SW 1271 (cell line): ENCODE measurements around the gene SCAF8.
A peak's percentile ranks its signal among the peaks of the same experiment; 100 is the strongest.
"Not testable (repeated sequence)": the region's sequence is repeated elsewhere in the genome, so short reads cannot be mapped to it uniquely, and the experiment has no call there.

Experiments used
- DNase-seq, 2 experiments: peaks; one replicate each; lab custom pipeline; 2025; lab: John Stamatoyannopoulos, UW

The SCAF8 gene, protein sequence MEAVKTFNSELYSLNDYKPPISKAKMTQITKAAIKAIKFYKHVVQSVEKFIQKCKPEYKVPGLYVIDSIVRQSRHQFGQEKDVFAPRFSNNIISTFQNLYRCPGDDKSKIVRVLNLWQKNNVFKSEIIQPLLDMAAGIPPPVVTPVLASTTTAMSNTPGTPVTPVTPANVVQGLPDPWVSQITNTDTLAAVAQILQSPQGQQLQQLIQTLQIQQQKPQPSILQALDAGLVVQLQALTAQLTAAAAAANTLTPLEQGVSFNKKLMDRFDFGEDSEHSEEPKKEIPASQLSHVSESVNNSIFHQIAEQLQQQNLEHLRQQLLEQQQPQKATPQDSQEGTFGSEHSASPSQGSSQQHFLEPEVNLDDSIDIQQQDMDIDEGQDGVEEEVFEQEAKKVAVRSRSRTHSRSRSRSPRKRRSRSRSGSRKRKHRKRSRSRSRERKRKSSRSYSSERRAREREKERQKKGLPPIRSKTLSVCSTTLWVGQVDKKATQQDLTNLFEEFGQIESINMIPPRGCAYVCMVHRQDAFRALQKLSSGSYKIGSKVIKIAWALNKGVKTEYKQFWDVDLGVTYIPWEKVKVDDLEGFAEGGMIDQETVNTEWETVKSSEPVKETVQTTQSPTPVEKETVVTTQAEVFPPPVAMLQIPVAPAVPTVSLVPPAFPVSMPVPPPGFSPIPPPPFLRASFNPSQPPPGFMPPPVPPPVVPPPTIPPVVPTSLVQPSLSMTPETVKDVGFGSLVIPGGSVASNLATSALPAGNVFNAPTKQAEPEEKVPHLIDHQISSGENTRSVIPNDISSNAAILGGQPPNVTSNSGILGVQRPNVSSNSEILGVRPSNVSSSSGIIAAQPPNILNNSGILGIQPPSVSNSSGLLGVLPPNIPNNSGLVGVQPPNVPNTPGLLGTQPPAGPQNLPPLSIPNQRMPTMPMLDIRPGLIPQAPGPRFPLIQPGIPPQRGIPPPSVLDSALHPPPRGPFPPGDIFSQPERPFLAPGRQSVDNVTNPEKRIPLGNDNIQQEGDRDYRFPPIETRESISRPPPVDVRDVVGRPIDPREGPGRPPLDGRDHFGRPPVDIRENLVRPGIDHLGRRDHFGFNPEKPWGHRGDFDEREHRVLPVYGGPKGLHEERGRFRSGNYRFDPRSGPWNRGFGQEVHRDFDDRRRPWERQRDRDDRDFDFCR (N-terminal part only)

DNA sequence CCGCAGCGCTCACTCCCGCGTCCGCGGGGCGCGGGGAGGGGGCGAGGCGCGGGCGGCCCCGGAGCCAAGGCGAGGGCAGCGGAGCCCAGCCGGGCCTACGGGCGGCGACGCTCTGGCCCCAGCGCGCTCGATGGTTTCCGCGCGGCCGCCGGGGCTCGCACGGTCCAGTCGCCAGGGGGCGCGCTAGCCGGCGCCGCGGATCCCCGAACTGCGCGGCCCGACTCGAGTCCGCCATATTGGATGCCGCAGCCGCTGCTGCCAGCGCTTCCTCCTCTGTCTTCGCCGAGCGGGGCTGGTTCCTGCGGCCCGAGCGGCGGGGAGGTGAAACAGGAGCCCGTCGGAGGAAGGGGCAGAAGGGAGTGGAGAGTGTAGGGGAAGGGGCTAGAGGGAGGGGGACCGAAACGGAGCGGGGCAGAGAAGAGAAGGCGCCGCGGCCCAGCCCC lies at the start of gene SCAF8:
Gene SCAF8 (plus strand): TSS at position 234 of the 443 bp plus-strand sequence. CDS start 485 bp downstream, outside the sequence.
- DNase-seq: peak in 1 of 2 experiments; percentile 75

DNA sequence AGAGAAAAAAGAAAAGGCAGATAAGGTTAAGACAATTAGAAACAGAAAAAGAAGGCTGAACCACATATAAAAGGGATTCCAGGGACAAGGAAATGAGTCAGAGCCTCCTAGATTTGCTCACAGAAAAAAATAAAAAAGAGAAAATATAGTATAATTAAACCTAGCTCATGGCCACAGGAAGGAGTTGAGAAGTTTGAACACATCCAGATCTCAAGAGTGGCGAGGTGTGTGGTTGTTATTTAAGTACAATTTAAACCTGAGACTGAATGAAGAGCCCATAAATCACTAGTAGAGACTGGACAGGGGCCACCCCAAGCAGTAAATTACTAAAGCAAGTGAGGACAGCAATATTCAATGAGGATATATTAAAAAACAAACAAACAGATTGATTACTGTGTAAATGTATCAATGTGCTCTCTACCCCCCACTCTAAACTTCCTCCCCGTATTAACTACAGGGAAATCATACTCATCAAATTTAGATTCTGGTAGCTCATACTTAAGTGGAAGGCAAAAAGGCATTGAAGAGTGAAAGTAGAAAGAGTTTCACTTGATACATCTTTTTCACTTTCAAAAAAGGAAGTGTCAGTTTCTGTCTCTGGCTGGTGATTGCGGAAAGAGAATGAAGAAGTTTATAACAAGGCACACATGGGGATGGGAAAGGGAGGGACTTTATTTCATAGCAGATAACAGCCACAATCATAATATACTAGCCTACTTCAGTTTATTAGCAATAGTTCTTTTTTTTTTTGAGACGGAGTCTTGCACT lies 49.3 kb upstream of the SCAF8 start:
- DNase-seq: peak in 1 of 2 experiments; percentile 7

DNA sequence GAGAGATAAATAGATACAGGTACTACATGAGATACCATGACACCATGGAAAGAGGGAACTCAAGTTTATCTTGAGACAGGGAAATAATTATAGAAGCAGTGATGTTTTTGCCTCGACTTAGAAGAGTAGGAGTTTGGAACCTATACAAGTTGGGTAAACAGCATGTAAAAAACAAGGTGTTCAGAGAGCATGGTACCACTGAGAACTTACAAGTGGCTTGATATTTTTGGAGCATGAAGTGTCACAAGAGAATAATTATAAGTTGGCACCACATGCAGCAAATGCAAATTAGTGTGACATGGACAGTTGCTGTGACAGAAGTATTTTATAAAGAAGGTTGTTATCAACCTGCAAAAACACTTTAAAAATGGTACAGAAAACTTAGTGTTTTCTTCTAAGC lies 47.1 kb upstream of the SCAF8 start:
- no peak for DNase-seq

DNA sequence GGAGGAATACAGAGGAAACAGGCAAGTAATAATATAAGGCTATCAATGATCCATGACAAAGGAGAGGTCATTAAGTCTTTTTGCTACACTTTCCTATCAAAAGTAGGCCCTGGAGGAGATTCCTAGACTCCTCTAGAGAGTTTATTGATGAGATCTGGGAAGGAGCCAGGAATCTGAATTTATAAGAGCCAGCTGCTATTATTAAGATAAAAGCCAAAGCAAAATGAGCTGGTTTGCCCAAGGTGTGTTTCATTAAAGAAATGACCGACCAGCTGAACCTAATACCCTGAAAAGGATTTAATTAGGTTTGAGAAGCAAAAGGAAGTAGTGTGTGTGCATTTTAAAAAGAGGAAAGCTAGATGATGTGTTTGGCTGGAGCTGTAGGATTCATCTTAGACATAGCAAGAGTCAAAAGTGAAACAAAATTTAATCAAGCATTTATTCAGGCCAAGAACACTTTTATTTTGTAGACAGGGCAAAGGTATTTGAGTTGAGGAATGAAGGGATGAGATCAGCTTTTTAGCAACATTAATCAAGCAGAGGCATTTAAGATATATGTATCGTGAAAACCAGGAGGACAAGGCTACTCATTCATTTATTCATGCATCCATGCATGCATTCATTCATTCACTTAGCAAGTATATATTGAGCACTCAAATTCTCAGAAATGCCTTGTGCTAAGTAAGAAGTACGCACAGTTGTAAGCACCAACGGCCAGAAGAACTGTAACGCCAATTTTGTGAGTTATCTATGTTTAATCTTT lies 43.5 kb upstream of the SCAF8 start:
- no peak for DNase-seq

DNA sequence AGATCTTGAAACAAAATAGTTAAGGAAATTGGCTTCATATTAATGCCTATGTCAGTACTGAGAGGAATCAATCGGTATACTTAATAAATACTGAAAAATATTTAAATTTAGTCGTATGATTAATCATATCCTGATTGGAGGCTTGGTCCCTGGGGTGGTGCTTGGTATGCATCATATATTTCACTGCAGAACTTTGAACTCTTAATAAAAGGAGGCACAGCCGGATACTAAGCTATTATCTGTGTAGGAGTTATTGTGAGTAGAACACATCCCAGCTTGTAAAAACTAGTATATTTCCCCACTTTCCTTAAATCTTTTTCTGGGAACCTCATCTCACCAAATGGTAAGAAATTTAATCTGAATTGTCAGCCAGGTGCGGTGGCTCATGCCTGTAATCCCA lies 42.4 kb upstream of the SCAF8 start:
- DNase-seq: no peak

DNA sequence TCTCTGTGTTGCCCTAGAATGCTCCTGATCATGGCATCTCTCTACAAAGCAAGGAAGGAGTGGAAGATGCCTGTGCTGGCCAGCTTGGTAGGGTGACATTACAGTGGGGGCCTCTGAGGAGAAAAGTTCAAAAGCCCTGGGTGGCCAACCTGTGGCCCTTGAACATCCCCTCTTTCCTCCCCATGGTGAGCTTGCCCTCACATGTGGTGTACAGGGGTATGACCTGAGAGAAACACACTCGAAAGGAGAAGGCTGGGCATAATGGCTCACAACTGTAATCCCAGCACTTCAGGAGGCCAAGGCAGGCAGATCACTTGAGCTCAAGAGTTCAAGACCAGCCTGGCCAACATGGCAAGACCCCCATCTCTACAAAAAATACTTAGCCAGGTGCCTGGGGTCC lies 36.6 kb upstream of the SCAF8 start:
- DNase-seq: no peak

DNA sequence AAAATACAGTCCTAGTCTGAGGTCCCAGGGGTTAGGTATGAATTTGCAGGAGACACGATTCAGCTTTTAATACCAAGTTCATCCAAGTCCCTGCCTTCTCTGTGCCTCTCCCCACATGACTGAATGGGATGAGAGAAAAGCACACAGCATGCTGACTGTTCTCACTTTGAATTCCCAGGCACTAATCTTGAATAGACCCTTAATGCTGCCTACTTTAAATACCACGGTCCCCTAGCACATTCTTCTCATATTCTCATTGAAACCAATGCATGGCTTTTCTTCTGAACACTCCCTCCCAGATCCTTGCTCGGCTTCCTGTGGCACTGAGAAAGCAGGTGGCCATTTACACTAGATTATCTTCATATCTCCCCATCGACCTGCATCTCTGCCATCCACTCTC lies 30.1 kb upstream of the SCAF8 start:
- DNase-seq: no peak

DNA sequence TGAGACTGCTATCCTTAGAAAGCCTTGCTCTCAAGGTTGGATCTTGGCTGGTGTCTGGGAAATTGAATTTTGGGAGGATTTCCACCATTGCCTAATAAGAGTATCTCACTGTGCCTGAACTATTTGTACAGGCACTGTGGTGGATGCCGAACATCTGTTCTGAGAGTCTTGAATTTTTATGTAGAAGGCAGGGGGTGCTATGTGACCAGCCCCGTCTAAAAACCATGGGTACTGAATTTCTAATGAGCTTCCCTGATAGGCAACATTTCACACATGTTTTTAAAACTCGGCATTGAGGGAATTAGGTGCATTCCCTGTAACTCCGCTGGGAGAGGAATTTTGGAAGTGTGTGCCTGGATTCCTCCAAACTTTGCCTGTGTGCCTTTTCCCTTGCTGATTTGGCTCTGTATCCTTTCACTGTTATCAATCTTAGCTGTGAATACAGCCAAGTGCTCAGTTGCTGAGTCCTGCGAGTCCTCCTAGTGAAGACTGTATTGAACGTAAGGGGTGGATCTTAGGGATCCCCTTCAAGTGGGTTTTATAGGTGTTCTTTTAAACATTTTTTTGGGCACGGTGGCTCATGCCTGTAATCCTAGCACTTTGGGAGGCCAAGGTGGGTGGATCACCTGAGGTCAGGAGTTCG lies 27.6 kb upstream of the SCAF8 start:
- no peak for DNase-seq

DNA sequence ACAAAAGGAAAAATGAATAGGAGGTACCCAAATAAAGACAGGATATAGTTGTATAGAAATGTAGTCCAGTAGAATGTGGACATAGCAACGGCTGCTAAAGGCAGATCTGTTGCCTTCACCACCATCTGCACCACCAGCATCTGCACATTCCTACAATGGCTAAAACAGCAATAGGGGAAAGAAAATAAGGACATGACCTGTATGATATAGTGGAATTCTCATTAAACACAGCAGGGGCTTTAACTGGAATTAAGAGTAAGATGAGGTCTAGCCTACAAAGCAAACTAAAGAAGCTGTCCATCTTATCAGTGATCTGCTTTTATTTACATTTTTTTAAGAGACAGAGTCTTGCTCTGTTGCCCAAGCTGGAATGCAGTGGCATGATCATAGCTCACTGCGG lies 26.8 kb upstream of the SCAF8 start:
- DNase-seq: no peak

DNA sequence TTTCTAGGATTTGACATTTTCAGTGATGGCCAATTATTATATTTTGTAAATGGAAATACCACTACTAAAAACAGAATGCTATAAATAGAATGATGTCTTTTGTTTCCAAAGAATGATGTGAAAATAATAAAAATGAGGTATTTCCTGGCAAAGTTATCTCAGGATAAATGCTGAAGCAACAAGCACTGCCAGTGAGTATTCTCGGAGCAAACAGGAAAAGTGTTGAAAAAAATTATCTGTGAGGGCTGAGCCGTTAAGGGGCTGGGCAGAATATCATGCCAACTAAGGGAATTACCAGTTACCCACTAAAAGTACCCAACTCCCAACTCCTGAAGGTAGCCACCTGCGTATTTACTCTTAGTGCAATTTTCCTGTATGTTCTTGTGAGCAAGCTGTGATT lies 23.6 kb upstream of the SCAF8 start:
- no peak for DNase-seq

DNA sequence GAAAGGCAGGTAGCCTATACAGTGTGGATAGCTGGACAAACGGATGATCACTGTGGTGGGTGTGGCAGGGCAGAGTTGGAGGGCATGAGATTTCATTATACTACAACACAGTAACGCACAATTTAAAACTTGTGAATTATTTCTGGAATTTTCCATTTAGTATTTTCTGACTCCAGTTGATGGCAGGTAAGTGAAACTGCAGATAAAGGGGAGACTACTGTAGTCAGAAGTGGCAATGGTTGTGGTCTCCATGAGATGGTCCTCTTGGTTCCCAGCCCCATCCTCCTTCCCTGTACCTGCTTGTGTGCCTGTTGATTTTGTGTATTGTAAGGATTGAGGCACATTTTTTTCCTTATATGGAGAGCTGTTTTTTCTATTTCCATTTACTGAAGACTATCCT lies 22.5 kb upstream of the SCAF8 start:
- no peak for DNase-seq

DNA sequence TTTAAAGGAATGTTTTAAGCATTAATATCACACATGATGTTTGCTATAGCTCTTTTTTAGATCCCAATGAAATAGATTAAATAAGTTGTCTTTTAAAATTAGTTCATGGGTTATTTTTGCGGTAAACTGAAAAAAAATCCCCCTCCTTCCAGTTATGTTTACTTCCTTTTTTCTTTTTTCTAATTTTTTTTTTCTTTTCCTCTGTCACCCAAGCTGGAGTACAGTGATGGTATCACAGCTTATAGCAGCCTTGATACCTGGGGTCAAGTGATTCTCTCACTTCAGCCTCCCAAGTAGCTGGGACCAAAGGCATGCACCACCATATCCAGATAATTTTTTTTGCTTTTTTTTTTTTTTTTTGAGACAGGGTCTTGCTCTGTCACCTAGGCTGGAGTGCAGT lies 17.8 kb upstream of the SCAF8 start:
- no peak for DNase-seq

DNA sequence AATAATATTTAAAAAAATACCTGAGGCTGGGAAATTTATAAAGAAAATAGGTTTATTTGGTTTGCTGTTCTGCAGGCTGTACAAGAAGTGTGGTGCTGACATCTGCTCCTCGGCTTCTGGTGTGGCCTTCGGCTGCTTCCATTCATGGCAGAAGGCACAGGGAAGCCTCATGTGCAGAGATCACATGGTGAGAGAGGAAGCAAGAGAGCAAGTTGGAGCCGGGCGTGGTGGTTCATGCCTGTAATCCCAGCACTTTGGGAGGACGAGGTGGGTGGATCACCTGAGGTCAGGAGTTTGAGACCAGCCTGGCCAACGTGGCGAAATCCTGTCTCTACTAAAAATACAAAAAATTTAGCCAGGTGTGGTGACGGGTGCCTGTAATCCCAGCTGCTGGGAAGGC lies 16.9 kb upstream of the SCAF8 start:
- DNase-seq: not testable (repeated sequence)

DNA sequence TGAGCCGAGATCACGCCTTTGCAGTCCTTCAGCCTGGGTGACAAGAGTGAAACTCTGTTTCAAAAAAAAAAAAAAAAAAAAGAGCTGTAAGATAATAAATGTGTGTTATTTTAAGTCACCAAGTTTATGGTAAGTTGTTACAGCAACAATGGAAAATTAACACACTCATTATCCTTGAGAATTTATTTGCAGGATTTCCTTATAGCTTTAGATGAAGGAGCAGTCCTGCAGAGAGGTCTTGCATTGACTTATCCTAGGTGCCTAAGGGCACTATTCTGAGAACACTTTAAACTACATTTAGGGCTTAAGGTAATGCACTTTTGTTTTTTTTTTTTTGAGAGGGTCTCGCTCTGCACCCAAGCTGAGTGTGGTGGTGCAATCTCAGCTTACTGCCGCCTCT lies 13.8 kb upstream of the SCAF8 start:
- no peak for DNase-seq

DNA sequence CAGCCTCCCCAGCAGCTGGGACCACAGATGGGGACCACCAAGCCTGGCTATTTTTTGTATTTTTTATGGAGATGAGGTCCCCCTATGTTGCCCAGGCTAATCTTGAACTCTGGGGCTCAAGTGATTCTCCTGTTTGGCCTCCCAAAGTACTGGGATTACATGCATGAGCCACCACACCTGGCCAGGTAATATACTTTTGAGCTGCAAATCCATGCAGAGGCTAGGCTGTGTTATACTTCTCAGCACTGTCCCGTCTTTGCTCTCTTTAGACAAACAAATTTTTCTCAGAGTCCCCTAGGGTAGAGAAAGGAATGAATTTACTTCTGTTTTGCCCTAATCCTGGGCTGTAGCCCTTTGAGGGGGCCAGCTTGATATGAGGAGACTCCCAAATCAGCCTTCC lies 13.4 kb upstream of the SCAF8 start:
- DNase-seq: no peak

DNA sequence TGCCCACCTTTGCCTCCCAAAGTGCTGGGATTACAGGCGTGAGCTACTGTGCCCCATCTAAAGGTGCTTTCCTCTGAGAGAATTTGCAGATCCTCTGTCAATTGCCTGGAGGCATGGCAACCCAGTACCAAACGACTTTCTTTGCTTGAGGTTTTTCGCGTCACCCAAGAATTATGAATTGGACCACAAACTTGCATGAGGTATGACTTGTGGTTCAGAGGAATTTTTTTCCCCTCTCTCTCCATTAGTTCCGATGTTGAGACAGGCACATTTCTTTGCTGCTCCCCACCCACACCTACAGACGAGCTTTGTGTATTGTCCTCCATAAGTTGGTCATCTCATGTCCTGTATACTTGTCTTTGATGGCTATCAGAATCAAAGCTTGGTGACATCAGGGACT lies 11.8 kb upstream of the SCAF8 start:
- DNase-seq: no peak

DNA sequence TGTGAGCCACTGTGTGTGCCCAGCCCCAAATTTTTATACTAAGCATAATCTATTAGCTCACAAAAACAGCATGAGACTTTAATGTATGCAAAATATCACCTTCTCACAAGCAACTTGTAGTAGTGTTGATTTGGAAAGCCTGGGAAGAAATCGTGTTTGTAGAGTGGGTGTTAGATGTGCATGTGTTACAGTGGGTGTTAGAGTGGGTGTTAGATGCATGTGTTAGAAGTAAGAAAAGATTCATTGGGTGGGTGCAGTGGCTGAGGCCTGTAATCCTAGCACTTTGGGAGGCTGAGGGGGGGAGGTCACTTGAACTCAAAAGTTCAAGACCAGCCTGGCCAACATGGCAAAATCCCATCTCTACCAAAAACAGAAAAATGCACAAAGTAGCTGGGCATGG lies 6.3 kb upstream of the SCAF8 start:
- DNase-seq: no peak

DNA sequence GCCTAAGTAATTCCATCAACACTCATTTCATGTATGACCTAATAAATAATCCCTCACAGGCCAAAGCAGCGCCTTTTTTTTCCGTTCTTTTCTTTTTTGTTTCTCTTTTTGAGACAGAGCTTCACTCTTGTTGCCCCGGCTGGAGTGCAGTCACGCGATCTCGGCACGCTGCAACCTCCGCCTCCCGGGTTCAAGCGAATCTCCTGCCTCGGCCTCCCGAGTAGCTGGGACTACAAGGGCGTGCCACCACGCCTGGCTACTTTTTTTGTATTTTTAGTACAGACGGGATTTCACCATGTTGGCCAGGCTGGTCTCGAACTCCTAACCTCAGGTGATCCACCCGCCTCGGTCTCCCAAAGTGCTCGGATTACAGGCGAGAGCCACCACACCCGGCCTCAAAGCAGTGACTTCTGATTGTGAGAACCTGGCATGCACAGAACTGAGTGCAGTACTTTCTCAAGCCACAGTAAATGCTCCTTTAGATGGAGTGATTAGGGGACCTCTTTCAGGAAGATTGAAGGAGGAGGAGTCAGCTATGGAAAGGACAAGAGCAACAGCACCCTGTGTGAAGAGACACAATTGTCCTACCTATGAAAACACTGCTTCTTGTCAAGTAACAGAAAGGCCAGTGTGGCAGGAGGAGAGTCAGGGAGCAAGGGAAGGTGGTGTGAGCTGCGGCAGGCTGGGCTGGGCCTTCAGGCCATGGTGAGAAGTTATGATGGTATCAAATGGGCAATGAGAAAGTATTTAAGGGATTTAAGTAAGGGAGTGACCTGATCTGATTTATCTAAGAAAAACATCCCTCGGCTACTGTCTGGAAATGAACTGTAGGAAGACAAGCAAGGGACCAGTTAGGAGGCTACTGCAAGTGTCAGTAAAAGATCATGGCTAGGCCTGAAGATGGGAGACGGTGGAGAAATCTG lies 1.7 kb upstream of the SCAF8 start:
- no peak for DNase-seq

DNA sequence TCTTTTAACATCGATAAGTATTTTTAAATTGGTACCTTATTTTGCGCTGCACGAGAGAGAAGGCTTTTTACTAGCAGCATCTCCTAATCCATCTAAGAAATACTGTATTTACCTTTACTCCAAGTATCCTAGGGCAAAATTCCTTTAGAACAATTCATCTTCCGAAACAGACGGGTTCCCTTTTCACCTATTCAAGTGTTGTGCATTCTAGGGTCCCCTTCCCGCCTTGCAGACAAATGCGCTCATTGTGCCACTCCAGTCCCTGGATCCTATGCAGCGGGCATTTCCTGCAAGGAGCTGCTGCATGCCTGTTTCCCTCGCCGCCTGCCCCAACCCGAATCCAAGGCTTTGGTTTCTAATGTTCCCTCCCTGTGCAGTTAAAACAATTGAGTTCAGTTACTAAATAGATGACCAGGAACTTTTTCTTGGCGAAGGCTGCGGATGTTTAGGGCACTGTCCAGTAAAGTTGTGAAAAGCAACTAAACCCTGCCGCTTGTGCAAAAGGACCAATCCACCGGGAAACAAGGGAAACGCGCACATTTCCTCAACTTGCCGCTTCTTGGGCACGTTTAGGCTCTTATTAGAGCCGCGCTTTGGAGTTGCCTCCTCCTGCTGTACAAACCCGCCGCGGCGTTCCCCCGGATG lies 556 bp upstream of the SCAF8 start:
- peak in 1 of 2 experiments; percentile 75 for DNase-seq
